ENCODE results near the gene SKOR1. TPM values are rescaled to one million over a fixed set of nuclear protein-coding genes. Genes with fewer than 3 reads are reported as not detected.

SKOR1 gene
- total and polyA plus RNA-seq, 4 donors = 1.0 to 1.3 (median 1.2) TPM; not detected in 1

GRCh38 chr15:67832031-67832551 lies 6.8 kb downstream of the SKOR1 start:
- Histone ChIP-seq H3K27ac (ENCODE audit: low read depth in 1 of 2, low read length in 2 of 2) (no peak overlapping the region), H3K4me1 (ENCODE audit: control insufficient read depth in 1 of 2, insufficient read depth in 2 of 2, low read length in 2 of 2) (no peaks in the 10 kb centered on the region), H3K4me3 (ENCODE audit: low read length in 2 of 2) (no peak overlapping the region), H3K27me3 (ENCODE audit: control insufficient read depth in 1 of 2, insufficient read depth in 2 of 2, low read length in 1 of 2) (no peaks in the 10 kb centered on the region), H3K36me3 (ENCODE audit: control insufficient read depth in 1 of 2, insufficient read depth in 2 of 2, low read length in 1 of 2) (no peaks in the 10 kb centered on the region), H3K9me3 (ENCODE audit: control insufficient read depth, low read length) (no peaks in the 10 kb centered on the region)
- no peak for ATAC-seq (ENCODE audit: low FRiP score)
- peak in 1 of 2 donors; percentile 43 for DNase-seq
- intact Hi-C loops (cut with DNase I) = loop anchor here (5.0 to 10.0 kb wide), 3 partner anchors 287 to 375 kb away; partner anchors contain the start of genes C15orf61 (in 1 of the 2) and MAP2K5 (in 1 of the 2)
- 30 to 33% methylated on average over 9 of the region's 9 CpGs for WGBS, 2 donors

DNA sequence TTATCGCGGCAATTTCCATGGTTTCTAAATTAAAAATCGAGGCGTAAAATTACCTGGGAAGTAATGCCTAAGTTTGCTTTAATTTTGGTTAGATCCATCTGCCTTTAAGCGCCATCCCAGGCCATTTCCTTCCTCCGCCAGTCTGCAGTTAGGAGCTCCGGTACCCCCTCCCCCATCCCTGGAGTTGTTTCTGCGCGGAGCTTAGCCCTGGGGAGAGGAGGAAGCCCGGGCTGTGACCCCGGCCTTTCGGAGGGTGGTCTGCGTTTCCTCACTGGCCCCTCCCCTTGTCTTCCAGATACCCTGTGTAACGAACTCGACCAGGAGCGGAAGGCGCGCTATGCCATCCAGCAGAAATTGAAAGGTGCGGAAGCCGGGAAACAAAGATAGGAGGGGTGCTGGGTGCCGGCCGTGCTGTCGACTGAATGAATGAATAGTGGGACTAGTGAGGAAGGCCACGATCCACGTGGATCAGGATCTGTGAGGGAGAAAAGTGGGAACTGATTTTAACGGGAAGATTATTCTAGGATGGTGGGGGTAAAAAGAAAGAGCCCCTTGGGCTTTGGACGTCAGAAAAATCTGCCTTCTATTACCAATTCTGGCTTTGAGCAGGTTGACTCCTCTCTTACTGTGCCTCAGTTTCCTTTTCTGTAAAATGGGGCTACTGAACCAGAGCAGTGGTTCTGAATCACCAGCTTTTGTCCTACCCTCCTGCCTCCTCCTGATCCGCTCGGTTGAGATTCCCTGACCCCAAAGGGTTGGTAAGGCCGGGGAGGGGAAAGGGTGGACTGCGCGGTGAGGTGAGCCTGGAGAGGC lies 7.8 kb downstream of the SKOR1 start:
- no peak overlapping the region for H3K4me3 ChIP-seq (ENCODE audit: low read length in 2 of 2)
- ATAC-seq (ENCODE audit: low FRiP score) (no peak), DNase-seq (peak in 1 of 2 donors; percentile 59)
- no peaks in the 10 kb centered on the region for H3K4me1 ChIP-seq (ENCODE audit: control insufficient read depth in 1 of 2, insufficient read depth in 2 of 2, low read length in 2 of 2)
- no peaks in the 10 kb centered on the region for H3K36me3 ChIP-seq (ENCODE audit: control insufficient read depth in 1 of 2, insufficient read depth in 2 of 2, low read length in 1 of 2)
- intact Hi-C loops (cut with DNase I) = loop anchor here (5.0 to 10.0 kb wide), 3 partner anchors 288 to 376 kb away; partner anchors contain the start of genes C15orf61 (in 1 of the 2) and MAP2K5 (in 1 of the 2)
- H3K27me3 ChIP-seq (ENCODE audit: control insufficient read depth in 1 of 2, insufficient read depth in 2 of 2, low read length in 1 of 2) = no peaks in the 10 kb centered on the region
- no peak overlapping the region for H3K27ac ChIP-seq (ENCODE audit: low read depth in 1 of 2, low read length in 2 of 2)
- 10 to 12% methylated on average over 32 of the region's 32 CpGs for WGBS, 2 donors
- no peaks in the 10 kb centered on the region for H3K9me3 ChIP-seq (ENCODE audit: control insufficient read depth, low read length)

- no peaks in the 10 kb centered on the region for H3K9me3 ChIP-seq (ENCODE audit: control insufficient read depth, low read length)
- no peaks in the 10 kb centered on the region for H3K27me3 ChIP-seq (ENCODE audit: control insufficient read depth in 1 of 2, insufficient read depth in 2 of 2, low read length in 1 of 2)
- no peak overlapping the region for H3K4me3 ChIP-seq (ENCODE audit: low read length in 2 of 2)
- intact Hi-C loops (cut with DNase I) = loop anchor here (2.0 to 10.0 kb wide), 4 partner anchors 289 to 377 kb away; partner anchors contain the start of genes C15orf61 (in 1 of the 2) and MAP2K5 (in 1 of the 2)
- no peaks in the 10 kb centered on the region for H3K4me1 ChIP-seq (ENCODE audit: control insufficient read depth in 1 of 2, insufficient read depth in 2 of 2, low read length in 2 of 2)
- ATAC-seq (ENCODE audit: low FRiP score) = peak; percentile 39
- WGBS, 2 donors = 2 to 3% methylated on average over 43 to 44 of the region's 44 CpGs
- H3K36me3 ChIP-seq (ENCODE audit: control insufficient read depth in 1 of 2, insufficient read depth in 2 of 2, low read length in 1 of 2) = no peaks in the 10 kb centered on the region
- no peak overlapping the region for H3K27ac ChIP-seq (ENCODE audit: low read depth in 1 of 2, low read length in 2 of 2)
- peak in 1 of 2 donors; percentile 79 for DNase-seq
These were observed 8.6 kb downstream of the SKOR1 start for GRCh38 chr15:67833710-67834511.

DNA sequence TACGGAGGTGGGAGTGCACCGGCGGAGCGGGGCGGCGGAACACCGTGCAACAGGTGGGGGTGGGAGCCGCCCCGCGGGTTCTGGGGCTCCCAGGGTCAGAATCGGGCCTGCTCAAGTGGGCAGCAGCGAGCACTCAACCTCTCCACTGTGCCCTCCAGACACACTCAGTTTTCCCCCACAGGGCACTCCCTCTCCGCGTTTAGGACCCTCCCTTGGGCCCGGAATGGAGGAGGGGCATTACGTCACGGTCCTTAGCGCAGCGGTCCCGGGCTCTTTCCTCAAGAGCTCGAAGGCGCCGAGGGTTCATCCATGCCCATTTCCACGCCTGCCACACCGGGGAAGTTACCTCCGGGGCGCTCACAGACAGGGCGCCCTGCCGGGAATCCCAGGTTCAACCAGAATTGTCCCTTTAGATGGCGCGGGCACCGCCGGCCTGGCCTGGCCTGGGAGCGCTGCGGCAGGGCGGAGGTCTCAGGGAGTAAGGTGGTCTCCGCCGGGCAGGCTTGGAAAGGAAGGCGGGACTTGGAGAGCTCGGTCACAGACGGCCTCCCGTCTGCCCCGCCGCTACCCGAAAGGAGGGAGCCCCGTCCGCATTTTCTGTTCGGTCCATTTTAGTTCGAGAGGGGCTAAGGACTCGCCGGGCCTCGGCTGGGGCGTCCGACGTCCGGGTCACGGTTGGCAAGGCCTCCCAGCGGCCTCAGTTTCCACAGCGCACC lies 9.4 kb downstream of the SKOR1 start:
- H3K27me3 ChIP-seq (ENCODE audit: control insufficient read depth in 1 of 2, insufficient read depth in 2 of 2, low read length in 1 of 2) = no peaks in the 10 kb centered on the region
- no peaks in the 10 kb centered on the region for H3K9me3 ChIP-seq (ENCODE audit: control insufficient read depth, low read length)
- no peaks in the 10 kb centered on the region for H3K36me3 ChIP-seq (ENCODE audit: control insufficient read depth in 1 of 2, insufficient read depth in 2 of 2, low read length in 1 of 2)
- no peak overlapping the region for H3K27ac ChIP-seq (ENCODE audit: low read depth in 1 of 2, low read length in 2 of 2)
- intact Hi-C loops (cut with DNase I) = loop anchor here (2.0 to 10.0 kb wide), 4 partner anchors 290 to 378 kb away; partner anchors contain the start of genes C15orf61 (in 1 of the 2) and MAP2K5 (in 1 of the 2)
- WGBS, 2 donors = 1 to 2% methylated on average over 53 to 59 of the region's 59 CpGs
- no peak for ATAC-seq (ENCODE audit: low FRiP score)
- no peaks in the 10 kb centered on the region for H3K4me1 ChIP-seq (ENCODE audit: control insufficient read depth in 1 of 2, insufficient read depth in 2 of 2, low read length in 2 of 2)
- H3K4me3 ChIP-seq (ENCODE audit: low read length in 2 of 2) = no peak overlapping the region
- DNase-seq = no peak

DNA sequence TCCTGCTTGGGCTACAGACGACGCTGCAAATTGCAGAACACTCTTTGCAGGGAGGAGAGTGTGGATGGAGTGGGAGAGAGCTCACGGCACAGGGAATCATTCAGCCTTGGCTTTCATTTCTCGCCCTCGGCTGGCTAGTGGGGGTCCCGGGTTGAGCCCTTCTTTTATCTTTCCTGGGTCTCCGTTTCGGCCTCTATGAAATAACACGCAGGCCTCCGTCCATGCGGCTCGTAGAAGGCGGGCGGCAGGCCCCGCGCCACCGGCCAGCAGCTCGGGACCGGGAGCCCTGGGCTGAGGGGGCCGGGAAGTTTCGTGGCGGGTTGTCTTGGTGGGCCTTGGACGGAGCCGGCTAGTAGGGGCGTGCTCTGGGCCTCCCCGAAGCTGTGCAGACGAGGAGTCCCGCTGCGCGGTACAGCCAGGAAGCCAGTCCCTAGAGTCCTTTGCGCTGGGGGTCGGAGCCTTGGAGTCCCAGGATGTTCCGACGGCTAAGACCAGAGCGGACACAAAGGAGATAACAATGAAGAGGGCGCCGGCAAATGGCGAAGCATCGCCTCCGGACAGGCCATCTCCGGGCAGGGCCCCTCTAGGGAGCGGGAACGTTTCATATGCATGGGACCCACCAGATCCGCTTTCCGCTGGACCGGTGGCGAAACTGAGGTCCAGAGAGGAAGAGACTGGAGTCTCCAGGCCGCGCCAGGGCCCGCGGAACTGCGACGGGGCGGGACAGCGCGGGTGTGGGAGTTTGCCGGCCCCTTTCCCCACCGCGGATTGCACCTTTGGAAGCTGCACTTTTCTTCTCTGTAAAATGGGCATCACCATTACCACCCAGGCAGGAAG lies 10.2 kb downstream of the SKOR1 start:
- no peaks in the 10 kb centered on the region for H3K27me3 ChIP-seq (ENCODE audit: control insufficient read depth in 1 of 2, insufficient read depth in 2 of 2, low read length in 1 of 2)
- no peaks in the 10 kb centered on the region for H3K9me3 ChIP-seq (ENCODE audit: control insufficient read depth, low read length)
- no peaks in the 10 kb centered on the region for H3K36me3 ChIP-seq (ENCODE audit: control insufficient read depth in 1 of 2, insufficient read depth in 2 of 2, low read length in 1 of 2)
- no peak overlapping the region for H3K27ac ChIP-seq (ENCODE audit: low read depth in 1 of 2, low read length in 2 of 2)
- 4 to 5% methylated on average over 58 to 59 of the region's 59 CpGs for WGBS, 2 donors
- intact Hi-C loops (cut with DNase I) = loop anchor here (2.0 to 10.0 kb wide), 3 partner anchors 291 to 379 kb away; partner anchors contain the start of genes C15orf61 (in 1 of the 2) and MAP2K5 (in 1 of the 2)
- ATAC-seq (ENCODE audit: low FRiP score) (no peak), DNase-seq (no peak)
- H3K4me1 ChIP-seq (ENCODE audit: control insufficient read depth in 1 of 2, insufficient read depth in 2 of 2, low read length in 2 of 2) = no peaks in the 10 kb centered on the region
- no peak overlapping the region for H3K4me3 ChIP-seq (ENCODE audit: low read length in 2 of 2)

DNA sequence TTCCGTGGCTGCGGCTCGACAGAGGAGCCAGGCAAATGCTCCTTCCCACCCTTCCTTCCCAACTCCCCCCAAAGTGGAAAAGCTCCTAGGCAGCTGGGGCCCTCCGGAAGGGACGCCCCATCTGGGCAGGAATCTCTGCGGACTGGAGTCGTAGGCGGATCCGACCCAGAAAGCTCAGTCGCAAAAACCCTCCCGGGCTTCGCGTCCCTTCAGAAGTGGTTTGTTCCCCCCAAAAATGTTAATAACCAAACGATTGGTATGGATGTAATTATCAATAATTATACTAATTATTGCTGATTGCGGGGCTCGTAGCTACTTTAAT lies 10.8 kb downstream of the SKOR1 start:
- WGBS, 2 donors = 5 to 6% methylated on average over 16 of the region's 16 CpGs
- DNase-seq (no peak), ATAC-seq (ENCODE audit: low FRiP score) (no peak)
- no peaks in the 10 kb centered on the region for H3K9me3 ChIP-seq (ENCODE audit: control insufficient read depth, low read length)
- intact Hi-C loops (cut with DNase I) = loop anchor here (10.0 kb wide), 2 partner anchors 291 to 311 kb away; partner anchors contain the start of genes C15orf61 (in 1 of the 2) and MAP2K5 (in 1 of the 2)
- H3K36me3 ChIP-seq (ENCODE audit: control insufficient read depth in 1 of 2, insufficient read depth in 2 of 2, low read length in 1 of 2) = no peaks in the 10 kb centered on the region
- no peak overlapping the region for H3K4me3 ChIP-seq (ENCODE audit: low read length in 2 of 2)
- H3K4me1 ChIP-seq (ENCODE audit: control insufficient read depth in 1 of 2, insufficient read depth in 2 of 2, low read length in 2 of 2) = no peaks in the 10 kb centered on the region
- no peak overlapping the region for H3K27ac ChIP-seq (ENCODE audit: low read depth in 1 of 2, low read length in 2 of 2)
- no peaks in the 10 kb centered on the region for H3K27me3 ChIP-seq (ENCODE audit: control insufficient read depth in 1 of 2, insufficient read depth in 2 of 2, low read length in 1 of 2)

GRCh38 chr15:67836477-67836876 lies 11.2 kb downstream of the SKOR1 start:
- ATAC-seq (ENCODE audit: low FRiP score) (no peak), DNase-seq (no peak)
- Histone ChIP-seq H3K27me3 (ENCODE audit: control insufficient read depth in 1 of 2, insufficient read depth in 2 of 2, low read length in 1 of 2) (no peaks in the 10 kb centered on the region), H3K9me3 (ENCODE audit: control insufficient read depth, low read length) (no peaks in the 10 kb centered on the region), H3K4me3 (ENCODE audit: low read length in 2 of 2) (no peak overlapping the region), H3K27ac (ENCODE audit: low read depth in 1 of 2, low read length in 2 of 2) (no peak overlapping the region), H3K36me3 (ENCODE audit: control insufficient read depth in 1 of 2, insufficient read depth in 2 of 2, low read length in 1 of 2) (no peaks in the 10 kb centered on the region), H3K4me1 (ENCODE audit: control insufficient read depth in 1 of 2, insufficient read depth in 2 of 2, low read length in 2 of 2) (no peaks in the 10 kb centered on the region)
- 35 to 36% methylated on average over 8 of the region's 8 CpGs for WGBS, 2 donors
- intact Hi-C loops (cut with DNase I) = loop anchor here (10.0 kb wide), 2 partner anchors 292 to 312 kb away; partner anchors contain the start of genes C15orf61 (in 1 of the 2) and MAP2K5 (in 1 of the 2)
